Measurements from ENCODE around the gene LLGL1.

GRCh38 chr17:18238299-18238698 is 12.9 kb downstream of the LLGL1 start:
- TF ChIP-seq, protein P1, sequence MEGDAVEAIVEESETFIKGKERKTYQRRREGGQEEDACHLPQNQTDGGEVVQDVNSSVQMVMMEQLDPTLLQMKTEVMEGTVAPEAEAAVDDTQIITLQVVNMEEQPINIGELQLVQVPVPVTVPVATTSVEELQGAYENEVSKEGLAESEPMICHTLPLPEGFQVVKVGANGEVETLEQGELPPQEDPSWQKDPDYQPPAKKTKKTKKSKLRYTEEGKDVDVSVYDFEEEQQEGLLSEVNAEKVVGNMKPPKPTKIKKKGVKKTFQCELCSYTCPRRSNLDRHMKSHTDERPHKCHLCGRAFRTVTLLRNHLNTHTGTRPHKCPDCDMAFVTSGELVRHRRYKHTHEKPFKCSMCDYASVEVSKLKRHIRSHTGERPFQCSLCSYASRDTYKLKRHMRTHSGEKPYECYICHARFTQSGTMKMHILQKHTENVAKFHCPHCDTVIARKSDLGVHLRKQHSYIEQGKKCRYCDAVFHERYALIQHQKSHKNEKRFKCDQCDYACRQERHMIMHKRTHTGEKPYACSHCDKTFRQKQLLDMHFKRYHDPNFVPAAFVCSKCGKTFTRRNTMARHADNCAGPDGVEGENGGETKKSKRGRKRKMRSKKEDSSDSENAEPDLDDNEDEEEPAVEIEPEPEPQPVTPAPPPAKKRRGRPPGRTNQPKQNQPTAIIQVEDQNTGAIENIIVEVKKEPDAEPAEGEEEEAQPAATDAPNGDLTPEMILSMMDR (IDR thresholded peaks at IDR 0.05): no peak
- TF ChIP-seq POLR2A (IDR thresholded peaks at IDR 0.05): no peak

Measured in esophagus squamous epithelium (tissue), 4 donors.